Stomach (tissue), 19 donors: Measurements from ENCODE around the gene SPNS2. TPM values are rescaled to one million over a fixed set of nuclear protein-coding genes. Genes with fewer than 3 reads are reported as not detected.

Experiments
- DNase-seq, 2 donors: peaks; one replicate each; pipeline versions ENCODE4 v3.0.0 to v3.0.0-alpha.2; 2013 to 2019
- H3K27ac ChIP-seq, 5 donors: fragments of 200-600 bp in 4 of 5; sonication (generic) in 4 of 5; one replicate each; pipeline ENCODE4 v1.5.1; 2013 to 2019; ENCODE audit warnings: mild to moderate bottlenecking in 1 of 5, moderate library complexity in 1 of 5
- H3K27me3 ChIP-seq, 3 donors: fragments of 200-600 bp; sonication (generic); one replicate each; pipeline ENCODE4 v1.5.1; 2017 to 2019; ENCODE audit warnings: mixed run types in 1 of 3
- H3K36me3 ChIP-seq, 4 donors: fragments of 200-600 bp; sonication (generic); 1 replicate in 3 of 4; 2 replicates in 1 of 4; pipeline ENCODE4 v1.5.1; 2016 to 2019
- H3K4me1 ChIP-seq, 4 donors: fragments of 200-600 bp; sonication (generic); one replicate each; pipeline ENCODE4 v1.5.1; 2016 to 2019
- H3K4me3 ChIP-seq, 4 donors: fragments of 200-600 bp; sonication (generic) in 3 of 4; one replicate each; pipeline ENCODE4 v1.5.1; 2016 to 2019; ENCODE audit warnings: mild to moderate bottlenecking in 1 of 4
- H3K9me3 ChIP-seq, 4 donors: fragments of 200-600 bp; sonication (generic); one replicate each; pipeline ENCODE4 v1.5.1; 2016 to 2019
- EP300 ChIP-seq: sonication (generic); formaldehyde crosslinking; IDR thresholded peaks from one replicate; pipeline ENCODE4 v1.6.1; 2017; ENCODE audit warnings: antibody characterized with exemption
- POLR2A ChIP-seq, 4 donors: fragments of 450-650 bp; IDR thresholded peaks; one replicate each; pipeline ENCODE4 v1.6.1; 2016; ENCODE audit warnings: antibody characterized with exemption in 4 of 4, control low read depth in 2 of 4, mild to moderate bottlenecking in 1 of 4, moderate library complexity in 1 of 4
- POLR2AphosphoS5 ChIP-seq, 3 donors: sonication (generic); formaldehyde crosslinking; IDR thresholded peaks; one replicate each; pipeline ENCODE4 v1.6.1; 2016; ENCODE audit warnings: antibody characterized with exemption in 3 of 3
- WGBS, 5 donors: extraction: QIAGEN DNeasy Blood & Tissue Kit in 3 of 5; methylation state at CpG; one replicate each; pipeline versions ENCODE4 v1.1.5 to v1.1.7; 2013 to 2018; 5-methylcytosine and 5-hydroxymethylcytosine counted together
- intact Hi-C: fragments of 100-400 bp; cut with DNase I; formaldehyde crosslinking; loops from one replicate; pipeline ENCODE4 v1.15.1; 2023; ENCODE audit warnings: low total_unique reads
- long read RNA-seq, 10 donors: transcript quantifications; one replicate each; lab custom pipeline, GENCODE V29; 2026
- polyA plus RNA-seq, 3 donors: library from polyadenylated mRNA; stranded (reverse); fragments of 200-250 nt; gene quantifications; one replicate each; pipeline ENCODE4 v1.2.3, GENCODE V29; 2013
- total RNA-seq, 5 donors: library from RNA; depleted of rRNA; stranded (reverse); fragments of >200 nt; gene quantifications; one replicate each; pipeline versions ENCODE4 v1.1.0 to v1.2.3, GENCODE V29; 2014 to 2016
- TF ChIP-seq, protein P1 (sequence below), 7 experiments: fragments of 450-650 bp in 4 of 7; fragments of 200-600 bp in 3 of 7; sonication (generic) in 3 of 7; IDR thresholded peaks; one replicate each; pipeline ENCODE4 v1.5.1; 2016 to 2019; ENCODE audit warnings: antibody characterized with exemption in 7 of 7, control low read depth in 2 of 7, mild to moderate bottlenecking in 1 of 7
- donor health status: healthy with polysubstance abuse.
- donor health status: Bipolar disorder and iron deficiency.
- donor health status: healthy.

Gene SPNS2
- total RNA-seq (10 to 100 TPM in 4 of 5 donors, 1 to 10 TPM in 1; 4.1 to 67.7 (median 27.7) TPM), polyA plus RNA-seq (10 to 100 TPM; 13.7 to 30.0 (median 20.3) TPM)
- long read RNA-seq, donor 1, partial matches to known transcripts, result 8 of 8 reads
- long read RNA-seq, donor 1, other reads (novel, unspliced or antisense), result 0 of 8 reads
- long read RNA-seq, donor 2, partial matches to known transcripts, result 0 of 3 reads
- long read RNA-seq, donor 2, other reads (novel, unspliced or antisense), result 0 of 3 reads
- long read RNA-seq, donor 3, partial matches to known transcripts, result 0 of 2 reads
- long read RNA-seq, donor 3, other reads (novel, unspliced or antisense), result 0 of 2 reads
- long read RNA-seq, donor 4, partial matches to known transcripts, result 0 of 1 reads
- long read RNA-seq, donor 4, other reads (novel, unspliced or antisense), result 0 of 1 reads
- long read RNA-seq, donor 5, partial matches to known transcripts, result 0 of 4 reads
- long read RNA-seq, donor 5, other reads (novel, unspliced or antisense), result 0 of 4 reads
- long read RNA-seq, donor 6, transcript SPNS2-201 (13 exons, 3,447 nt), result major isoform, 8 of 118 reads
- long read RNA-seq, donor 6, partial matches to known transcripts, result 106 of 118 reads
- long read RNA-seq, donor 6, other reads (novel, unspliced or antisense), result 0 of 118 reads
- long read RNA-seq, donor 7, partial matches to known transcripts, result 0 of 2 reads
- long read RNA-seq, donor 7, other reads (novel, unspliced or antisense), result 0 of 2 reads
- long read RNA-seq, donor 8, partial matches to known transcripts, result 6 of 7 reads
- long read RNA-seq, donor 8, other reads (novel, unspliced or antisense), result 0 of 7 reads
- long read RNA-seq, donor 9, partial matches to known transcripts, result 6 of 7 reads
- long read RNA-seq, donor 9, other reads (novel, unspliced or antisense), result 0 of 7 reads
- long read RNA-seq, donor 10, partial matches to known transcripts, result 17 of 18 reads
- long read RNA-seq, donor 10, other reads (novel, unspliced or antisense), result 0 of 18 reads

DNA sequence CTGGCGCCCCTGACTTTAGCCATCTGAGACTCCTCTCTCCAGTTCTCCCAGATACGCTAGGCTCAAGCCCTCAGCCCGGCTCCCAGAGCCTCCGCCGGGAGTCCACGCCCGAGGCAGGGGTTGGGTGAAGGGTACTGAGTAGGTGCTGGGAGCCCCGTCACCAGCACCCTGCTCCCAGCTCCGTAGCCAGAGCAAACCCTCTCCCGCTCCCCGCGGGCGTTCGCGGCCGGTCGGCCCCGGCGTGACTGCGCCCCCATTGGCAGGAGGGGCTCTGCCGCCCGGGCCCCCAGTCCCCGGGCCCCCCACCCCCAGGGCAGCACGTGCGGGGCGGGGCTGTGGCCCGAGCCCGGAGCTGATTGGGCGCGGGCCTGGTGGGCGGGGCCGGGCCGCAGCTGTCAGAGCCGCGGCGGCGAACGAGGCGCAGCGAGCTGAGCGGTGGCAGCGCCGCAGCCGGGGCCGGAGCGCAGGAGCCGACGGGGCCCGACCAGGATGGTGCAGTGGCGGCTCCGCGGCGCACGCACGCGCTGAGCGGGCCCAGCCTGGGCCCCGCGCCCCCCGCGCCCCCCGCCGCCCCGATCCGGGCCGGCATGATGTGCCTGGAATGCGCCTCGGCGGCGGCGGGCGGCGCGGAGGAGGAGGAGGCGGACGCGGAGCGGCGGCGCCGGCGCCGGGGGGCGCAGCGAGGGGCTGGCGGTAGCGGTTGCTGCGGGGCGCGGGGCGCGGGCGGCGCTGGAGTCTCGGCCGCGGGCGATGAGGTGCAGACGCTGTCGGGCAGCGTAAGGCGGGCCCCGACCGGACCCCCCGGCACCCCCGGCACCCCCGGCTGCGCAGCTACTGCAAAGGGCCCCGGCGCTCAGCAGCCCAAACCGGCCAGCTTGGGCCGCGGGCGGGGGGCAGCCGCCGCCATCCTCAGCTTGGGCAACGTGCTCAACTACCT is at the start of gene SPNS2:
Gene SPNS2 (plus strand): TSS at position 421 of the 937 bp plus-strand sequence. CDS start 167 bp downstream, at position 588.
- Histone ChIP-seq H3K9me3 (no peaks in the 10 kb centered on the region), H3K27ac (peak within 1 kb of the TSS; percentile 69 to 83 (median 73)), H3K4me3 (peak within 1 kb of the TSS; percentile 48 to 74 (median 61)), H3K4me1 (peaks cover 27 to 54% (median 34%) of the 10 kb centered on the region in 4 donors), H3K27me3 (peaks cover 0 to 47% (median 17%) of the 10 kb centered on the region in 3 donors), H3K36me3 (peaks cover 0 to 5% (median 0%) of the 10 kb centered on the region in 4 donors)
- intact Hi-C loops, result no loop called here
- 0 to 1% (median 0%) methylated on average over 20 to 109 of the region's 117 CpGs for WGBS, 5 donors
- TF ChIP-seq, protein P1, sequence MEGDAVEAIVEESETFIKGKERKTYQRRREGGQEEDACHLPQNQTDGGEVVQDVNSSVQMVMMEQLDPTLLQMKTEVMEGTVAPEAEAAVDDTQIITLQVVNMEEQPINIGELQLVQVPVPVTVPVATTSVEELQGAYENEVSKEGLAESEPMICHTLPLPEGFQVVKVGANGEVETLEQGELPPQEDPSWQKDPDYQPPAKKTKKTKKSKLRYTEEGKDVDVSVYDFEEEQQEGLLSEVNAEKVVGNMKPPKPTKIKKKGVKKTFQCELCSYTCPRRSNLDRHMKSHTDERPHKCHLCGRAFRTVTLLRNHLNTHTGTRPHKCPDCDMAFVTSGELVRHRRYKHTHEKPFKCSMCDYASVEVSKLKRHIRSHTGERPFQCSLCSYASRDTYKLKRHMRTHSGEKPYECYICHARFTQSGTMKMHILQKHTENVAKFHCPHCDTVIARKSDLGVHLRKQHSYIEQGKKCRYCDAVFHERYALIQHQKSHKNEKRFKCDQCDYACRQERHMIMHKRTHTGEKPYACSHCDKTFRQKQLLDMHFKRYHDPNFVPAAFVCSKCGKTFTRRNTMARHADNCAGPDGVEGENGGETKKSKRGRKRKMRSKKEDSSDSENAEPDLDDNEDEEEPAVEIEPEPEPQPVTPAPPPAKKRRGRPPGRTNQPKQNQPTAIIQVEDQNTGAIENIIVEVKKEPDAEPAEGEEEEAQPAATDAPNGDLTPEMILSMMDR (IDR thresholded peaks at IDR 0.05), result no peak
- no peak for TF ChIP-seq EP300
- no peak for TF ChIP-seq POLR2A (IDR thresholded peaks at IDR 0.05)
- TF ChIP-seq POLR2AphosphoS5 (IDR thresholded peaks at IDR 0.05), result peak in 2 of 3 donors; percentile 35 to 85
- peak; percentile 83 to 94 for DNase-seq

GRCh38 chr17:4449736-4450135 is 48.9 kb upstream of the SPNS2 start:
- no peaks in the 10 kb centered on the region for H3K36me3 ChIP-seq
- intact Hi-C loops, result no loop called here
- WGBS, 5 donors, result 31 to 46% (median 40%) methylated on average over 11 of the region's 11 CpGs

GRCh38 chr17:4450710-4451316 is 47.9 kb upstream of the SPNS2 start:
- H3K4me1 ChIP-seq, result peaks cover 0 to 17% (median 7%) of the 10 kb centered on the region in 4 donors
- WGBS, 5 donors, result 82 to 94% (median 85%) methylated on average over 10 to 14 of the region's 14 CpGs
- no peak overlapping the region for H3K27ac ChIP-seq
- no peaks in the 10 kb centered on the region for H3K9me3 ChIP-seq
- no peaks in the 10 kb centered on the region for H3K27me3 ChIP-seq
- no peak overlapping the region for H3K4me3 ChIP-seq
- DNase-seq, result no peak
- intact Hi-C loops, result no loop called here
- H3K36me3 ChIP-seq, result no peaks in the 10 kb centered on the region
- no peak for TF ChIP-seq POLR2A (IDR thresholded peaks at IDR 0.05)
- no peak for TF ChIP-seq POLR2AphosphoS5 (IDR thresholded peaks at IDR 0.05)
- TF ChIP-seq EP300, result no peak
- TF ChIP-seq, protein P1 (IDR thresholded peaks at IDR 0.05), result no peak

More at GRCh38 chr17:4449736-4450135, 48.9 kb upstream of the SPNS2 start:
- no peak overlapping the region for H3K27ac ChIP-seq
- H3K4me3 ChIP-seq, result no peak overlapping the region
- no peaks in the 10 kb centered on the region for H3K9me3 ChIP-seq
- DNase-seq, result peak; percentile 16 to 44
- no peaks in the 10 kb centered on the region for H3K27me3 ChIP-seq
- H3K4me1 ChIP-seq, result peaks cover 4 to 21% (median 14%) of the 10 kb centered on the region in 4 donors
- TF ChIP-seq EP300 (no peak), POLR2A (IDR thresholded peaks at IDR 0.05) (no peak), POLR2AphosphoS5 (IDR thresholded peaks at IDR 0.05) (no peak)
- TF ChIP-seq, protein P1 (IDR thresholded peaks at IDR 0.05), result no peak
